Thyroid gland (tissue), 4 donors: Measurements from ENCODE around the gene ZNF878. TPM values are rescaled to one million over a fixed set of nuclear protein-coding genes. Genes with fewer than 3 reads are reported as not detected.
A peak's percentile ranks its signal among the peaks of the same experiment; 100 is the strongest.

Source experiments
- DNase-seq, 2 donors: peaks; one replicate each; pipeline ENCODE4 v3.0.0-alpha.2; 2019
- H3K27ac ChIP-seq, 3 donors: fragments of 200-600 bp; sonication (generic); 1 replicate in 2 of 3; 2 replicates in 1 of 3; pipeline ENCODE4 v1.5.1; 2016 to 2019; ENCODE audit warnings: mild to moderate bottlenecking in 1 of 3, moderate library complexity in 1 of 3
- H3K27me3 ChIP-seq: fragments of 200-600 bp; sonication (generic); one replicate; pipeline ENCODE4 v1.5.1; 2019
- H3K36me3 ChIP-seq, 2 donors: fragments of 200-600 bp; sonication (generic); one replicate each; pipeline ENCODE4 v1.5.1; 2016 to 2019
- H3K4me1 ChIP-seq, 2 donors: fragments of 200-600 bp; sonication (generic); one replicate each; pipeline ENCODE4 v1.5.1; 2017 to 2019
- H3K4me3 ChIP-seq, 3 donors: fragments of 200-600 bp; sonication (generic); replicated peaks in 1 of 3; 1 replicate in 2 of 3; 2 replicates in 1 of 3; pipeline ENCODE4 v1.5.1; 2016; ENCODE audit warnings: mild to moderate bottlenecking in 1 of 3
- H3K9me3 ChIP-seq: fragments of 200-600 bp; sonication (generic); one replicate; pipeline ENCODE4 v1.5.1; 2017
- POLR2A ChIP-seq, 2 donors: fragments of 450-650 bp; IDR thresholded peaks; one replicate each; pipeline ENCODE4 v1.6.1; 2017; ENCODE audit warnings: antibody characterized with exemption in 2 of 2, mild to moderate bottlenecking in 2 of 2, moderate library complexity in 1 of 2
- WGBS, 2 donors: methylation state at CpG; one replicate each; pipeline ENCODE4 v1.1.5; 2017; 5-methylcytosine and 5-hydroxymethylcytosine counted together
- intact Hi-C: fragments of 100-400 bp; cut with DNase I; formaldehyde crosslinking; loops from one replicate; pipeline ENCODE4 v1.15.1; 2023
- total RNA-seq, 4 donors: library from RNA; depleted of rRNA; stranded (reverse); fragments of >200 nt; gene quantifications; one replicate each; pipeline ENCODE4 v1.2.3, GENCODE V29; 2016
- TF ChIP-seq, protein P1 (sequence below), 6 experiments: fragments of 200-600 bp in 3 of 6; fragments of 450-650 bp in 3 of 6; sonication (generic) in 3 of 6; IDR thresholded peaks; one replicate each; pipeline ENCODE4 v1.5.1; 2016 to 2019; ENCODE audit warnings: antibody characterized with exemption in 6 of 6, mild to moderate bottlenecking in 2 of 6, inconsistent platforms in 1 of 6, moderate library complexity in 1 of 6

Gene ZNF878
- total RNA-seq, 4 donors from 2014 or later: 0.22 to 0.67 (median 0.33) TPM

DNA sequence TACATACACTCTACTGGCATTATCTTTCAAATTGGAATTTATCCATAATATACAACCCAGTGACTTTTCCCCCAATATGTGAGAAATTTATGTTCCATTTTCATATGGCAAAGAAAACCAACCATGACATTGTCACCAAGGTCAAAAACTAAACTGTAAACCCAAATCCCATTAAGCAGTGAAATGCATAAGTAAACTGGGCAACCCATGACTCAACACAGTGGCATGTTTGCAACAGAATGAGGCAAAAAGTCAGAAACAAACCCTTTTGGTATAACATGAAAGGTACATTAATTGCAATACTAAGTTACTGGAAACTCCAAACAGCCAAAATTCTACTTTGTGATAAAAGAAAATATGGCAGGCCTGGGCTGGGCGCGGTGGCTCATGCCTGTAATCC is 4.9 kb downstream of the ZNF878 start:
- no peaks in the 10 kb centered on the region for H3K9me3 ChIP-seq
- H3K36me3 ChIP-seq: no peaks in the 10 kb centered on the region
- H3K4me1 ChIP-seq: peaks cover 6 to 8% of the 10 kb centered on the region in 2 donors
- 95 to 97% methylated on average over 2 of the region's 2 CpGs for WGBS, 2 donors
- intact Hi-C loops: no loop called here
- no peak overlapping the region for H3K4me3 ChIP-seq
- no peak overlapping the region for H3K27ac ChIP-seq
- no peaks in the 10 kb centered on the region for H3K27me3 ChIP-seq
- no peak for DNase-seq
- no peak for TF ChIP-seq POLR2A (IDR thresholded peaks at IDR 0.05)
- TF ChIP-seq, protein P1, sequence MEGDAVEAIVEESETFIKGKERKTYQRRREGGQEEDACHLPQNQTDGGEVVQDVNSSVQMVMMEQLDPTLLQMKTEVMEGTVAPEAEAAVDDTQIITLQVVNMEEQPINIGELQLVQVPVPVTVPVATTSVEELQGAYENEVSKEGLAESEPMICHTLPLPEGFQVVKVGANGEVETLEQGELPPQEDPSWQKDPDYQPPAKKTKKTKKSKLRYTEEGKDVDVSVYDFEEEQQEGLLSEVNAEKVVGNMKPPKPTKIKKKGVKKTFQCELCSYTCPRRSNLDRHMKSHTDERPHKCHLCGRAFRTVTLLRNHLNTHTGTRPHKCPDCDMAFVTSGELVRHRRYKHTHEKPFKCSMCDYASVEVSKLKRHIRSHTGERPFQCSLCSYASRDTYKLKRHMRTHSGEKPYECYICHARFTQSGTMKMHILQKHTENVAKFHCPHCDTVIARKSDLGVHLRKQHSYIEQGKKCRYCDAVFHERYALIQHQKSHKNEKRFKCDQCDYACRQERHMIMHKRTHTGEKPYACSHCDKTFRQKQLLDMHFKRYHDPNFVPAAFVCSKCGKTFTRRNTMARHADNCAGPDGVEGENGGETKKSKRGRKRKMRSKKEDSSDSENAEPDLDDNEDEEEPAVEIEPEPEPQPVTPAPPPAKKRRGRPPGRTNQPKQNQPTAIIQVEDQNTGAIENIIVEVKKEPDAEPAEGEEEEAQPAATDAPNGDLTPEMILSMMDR (IDR thresholded peaks at IDR 0.05): no peak

DNA sequence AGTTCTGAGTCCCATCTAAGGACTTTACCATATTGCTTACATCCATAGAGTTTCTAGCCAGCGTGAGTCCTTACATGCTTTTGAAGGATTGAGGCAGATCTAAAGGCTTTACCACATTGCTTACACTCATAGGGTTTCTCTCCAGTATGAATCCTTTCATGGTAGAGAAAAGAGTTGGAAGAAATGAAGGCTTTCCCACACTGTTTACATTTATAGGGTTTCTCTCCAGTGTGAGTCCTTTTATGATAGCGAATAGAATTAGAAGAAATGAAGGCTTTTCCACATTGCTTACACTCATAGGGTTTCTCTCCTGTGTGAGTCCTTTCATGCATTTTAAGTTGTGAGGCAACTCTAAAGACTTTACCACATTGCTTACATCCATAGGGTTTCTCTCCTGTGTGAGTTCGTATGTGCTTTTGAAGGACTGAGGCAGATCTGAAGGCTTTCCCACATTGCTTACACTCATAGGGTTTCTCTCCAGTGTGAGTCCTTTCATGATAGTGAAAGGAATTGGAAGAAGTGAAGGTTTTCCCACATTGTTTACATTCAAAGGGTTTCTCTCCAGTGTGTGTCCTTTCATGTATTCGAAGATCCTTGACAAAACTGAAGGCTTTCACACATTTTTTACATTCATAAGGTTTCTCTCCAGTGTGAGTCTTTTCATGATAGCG is 8.9 kb downstream of the ZNF878 start:
- 93 to 96% methylated on average over 5 of the region's 5 CpGs for WGBS, 2 donors
- H3K27ac ChIP-seq: no peak overlapping the region
- no peaks in the 10 kb centered on the region for H3K4me1 ChIP-seq
- no peaks in the 10 kb centered on the region for H3K9me3 ChIP-seq
- no peaks in the 10 kb centered on the region for H3K27me3 ChIP-seq
- TF ChIP-seq, protein P1 (IDR thresholded peaks at IDR 0.05): no peak
- no peak for TF ChIP-seq POLR2A (IDR thresholded peaks at IDR 0.05)
- no peak overlapping the region for H3K4me3 ChIP-seq
- H3K36me3 ChIP-seq: no peaks in the 10 kb centered on the region
- intact Hi-C loops: no loop called here
- DNase-seq: no peak

DNA sequence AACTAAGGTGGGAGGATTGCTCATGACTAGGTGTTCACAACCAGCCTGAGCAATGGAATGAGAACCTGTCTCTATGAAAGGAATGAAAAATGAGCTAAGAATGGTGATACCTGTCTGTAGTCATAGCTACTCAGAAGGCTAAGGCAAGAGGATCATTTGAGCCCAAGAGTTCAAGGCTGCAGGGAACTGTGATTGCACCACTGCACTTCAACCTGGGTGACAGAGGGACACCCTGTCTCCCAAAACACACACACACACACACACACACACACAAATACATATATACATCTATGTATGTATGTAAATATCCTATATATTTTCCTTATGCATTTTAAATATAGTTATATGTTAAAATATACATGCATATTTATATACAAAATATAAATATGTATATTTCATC is 9.9 kb downstream of the ZNF878 start:
- H3K4me3 ChIP-seq: no peak overlapping the region
- H3K36me3 ChIP-seq: no peaks in the 10 kb centered on the region
- TF ChIP-seq, protein P1 (IDR thresholded peaks at IDR 0.05): no peak
- no peak for TF ChIP-seq POLR2A (IDR thresholded peaks at IDR 0.05)
- intact Hi-C loops: no loop called here
- H3K27me3 ChIP-seq: no peaks in the 10 kb centered on the region
- H3K27ac ChIP-seq: no peak overlapping the region
- DNase-seq: no peak
- no peaks in the 10 kb centered on the region for H3K9me3 ChIP-seq
- H3K4me1 ChIP-seq: no peaks in the 10 kb centered on the region

DNA sequence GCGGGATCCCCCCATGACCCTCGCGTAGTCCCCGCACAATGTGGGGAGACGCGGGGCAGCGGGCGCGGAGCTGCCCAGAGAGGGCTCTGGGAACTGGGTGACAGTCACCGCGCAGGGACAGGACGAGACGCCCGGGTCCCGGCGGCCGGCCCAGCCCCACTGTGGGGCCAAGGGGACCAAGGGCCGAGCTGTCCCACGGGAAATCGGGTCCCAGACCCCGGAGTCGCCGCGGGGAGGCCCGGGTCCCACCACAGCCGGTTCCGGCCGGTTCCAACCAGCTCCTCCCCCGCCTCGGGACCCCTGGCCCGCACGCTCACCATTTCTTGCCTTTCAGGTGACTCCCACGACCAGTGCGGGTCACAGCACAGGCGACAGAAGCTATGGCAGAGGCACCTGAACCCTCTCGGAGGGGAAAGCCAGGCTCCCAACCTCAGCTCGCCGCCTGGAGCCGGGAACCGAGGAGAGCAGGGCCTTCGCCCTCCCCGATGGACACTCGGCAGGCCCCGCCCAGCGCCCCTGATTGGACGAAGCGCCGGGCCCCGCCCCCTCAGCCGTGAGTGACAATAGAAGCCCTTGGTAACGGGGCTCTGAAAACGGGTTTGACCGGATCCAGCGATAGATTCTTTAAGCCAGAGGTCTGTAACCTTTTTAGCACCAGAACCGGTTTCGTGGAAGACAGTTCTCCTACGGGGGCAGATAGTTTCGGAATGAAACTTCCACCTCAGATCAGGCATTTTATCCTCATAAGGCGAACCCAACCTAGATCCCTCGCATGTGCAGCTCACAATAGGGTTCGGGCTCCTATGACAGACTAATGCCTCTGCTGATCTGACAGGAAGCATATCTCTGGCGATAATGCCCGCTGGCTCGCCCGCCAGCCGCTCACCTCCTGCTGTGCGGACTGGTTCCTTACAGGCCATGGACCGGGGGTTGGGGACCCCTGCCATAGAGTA is 17.3 kb downstream of the ZNF878 start, which contains the start of gene ZNF433:
Gene ZNF433 (minus strand): TSS at position 460 of the 953 bp plus-strand sequence. CDS start 140 bp downstream, at position 320.
- Histone ChIP-seq H3K27me3 (no peaks in the 10 kb centered on the region), H3K9me3 (no peaks in the 10 kb centered on the region), H3K27ac (peak within 1 kb of the TSS; percentile 92 to 97 (median 94)), H3K36me3 (no peaks in the 10 kb centered on the region), H3K4me3 (peak within 1 kb of the TSS; percentile 66 to 89 (median 83)), H3K4me1 (peaks cover 12 to 16% of the 10 kb centered on the region in 2 donors)
- 0 to 2% methylated on average over 25 to 50 of the region's 68 CpGs for WGBS, 2 donors
- intact Hi-C loops: no loop called here
- peak; percentile 100 for DNase-seq
- TF ChIP-seq, protein P1 (IDR thresholded peaks at IDR 0.05): peak in 1 of 6 experiments; percentile 5
- peak; percentile 62 to 95 for TF ChIP-seq POLR2A (IDR thresholded peaks at IDR 0.05)
